NCI-H146 treated with DMSO at 0.1 percent for 48 hours (cell line): ENCODE measurements around the gene NPAS3.

ENCODE experiments used
- DNase-seq: peaks from one replicate; lab custom pipeline; 2025; ENCODE audit not compliant: unreplicated experiment; lab: John Stamatoyannopoulos, UW

Gene NPAS3

DNA sequence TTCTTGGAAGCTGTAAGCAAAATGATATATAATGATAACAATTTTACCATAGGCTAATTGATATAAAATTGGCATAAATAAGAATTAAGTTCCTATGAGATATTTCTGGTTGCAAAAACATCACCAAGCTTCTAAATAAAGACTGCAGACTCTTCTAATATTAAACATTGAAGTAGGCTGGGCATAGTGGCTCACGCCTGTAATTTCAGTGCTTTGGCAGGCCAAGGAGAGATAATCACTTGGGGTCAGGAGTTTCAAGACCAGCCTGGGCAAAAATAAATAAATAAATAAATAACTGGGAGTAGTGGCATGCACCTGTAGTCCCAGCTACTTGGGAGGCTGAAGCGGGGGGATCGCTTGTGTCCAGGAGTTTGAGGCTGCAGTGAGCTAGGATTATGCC, 71.8 kb downstream of the NPAS3 start:
- no peak for DNase-seq

DNA sequence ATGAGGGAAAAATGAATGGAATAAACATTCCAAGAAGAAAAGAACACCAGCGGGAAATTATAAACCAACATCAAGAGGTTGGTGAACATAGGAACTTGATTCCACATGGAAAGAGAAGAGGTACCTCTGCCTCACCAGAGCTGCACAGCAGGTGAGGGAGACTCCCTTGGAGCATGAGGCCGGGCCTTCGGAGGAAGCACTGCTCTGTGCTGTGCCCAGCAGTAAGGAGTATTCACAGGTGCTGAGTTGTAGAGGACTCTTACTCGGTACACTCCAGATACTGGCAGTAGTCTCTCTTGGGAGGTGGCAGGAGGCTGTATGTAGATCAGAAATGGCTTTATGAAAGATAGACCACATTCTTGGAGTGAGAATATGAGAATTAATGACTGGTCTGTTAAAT, 76.0 kb downstream of the NPAS3 start:
- no peak for DNase-seq

DNA sequence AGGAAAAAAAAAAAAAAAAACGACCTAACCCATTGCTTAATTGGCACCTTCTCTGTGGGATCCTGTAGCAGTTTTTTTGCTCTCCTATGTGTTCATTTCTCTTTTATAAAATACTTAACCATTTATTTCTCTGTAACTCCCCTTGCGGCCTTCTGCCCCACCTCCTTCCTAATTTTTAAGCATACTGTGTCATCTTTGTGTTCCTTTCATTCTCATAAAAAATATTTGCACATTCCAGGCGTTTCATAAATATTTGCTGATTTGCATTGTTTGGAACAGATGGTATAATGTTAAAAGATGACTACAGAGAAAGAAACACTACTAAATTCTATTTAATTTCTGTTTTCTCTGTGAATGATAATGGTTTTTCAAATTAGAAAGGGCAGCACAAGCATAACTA, 77.9 kb downstream of the NPAS3 start:
- no peak for DNase-seq

DNA sequence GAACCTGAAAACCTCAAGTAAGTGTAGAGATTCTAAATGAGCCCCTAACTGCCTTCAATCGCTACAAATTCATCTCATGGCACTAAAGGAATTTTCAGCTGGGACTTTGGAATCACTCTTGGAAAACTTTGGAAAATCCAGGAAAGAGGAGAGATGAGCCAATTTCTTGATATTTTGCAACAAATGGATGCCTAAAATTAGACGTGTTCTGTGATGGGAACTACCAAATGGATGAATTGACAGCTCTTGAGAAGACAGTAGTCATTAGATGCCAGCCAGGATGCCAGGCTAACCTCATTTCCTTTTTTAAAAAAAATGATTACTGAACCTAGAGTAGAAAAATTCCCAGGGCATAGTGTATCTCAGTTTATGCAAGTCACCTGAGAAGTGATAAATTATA, 78.3 kb downstream of the NPAS3 start:
- no peak for DNase-seq

DNA sequence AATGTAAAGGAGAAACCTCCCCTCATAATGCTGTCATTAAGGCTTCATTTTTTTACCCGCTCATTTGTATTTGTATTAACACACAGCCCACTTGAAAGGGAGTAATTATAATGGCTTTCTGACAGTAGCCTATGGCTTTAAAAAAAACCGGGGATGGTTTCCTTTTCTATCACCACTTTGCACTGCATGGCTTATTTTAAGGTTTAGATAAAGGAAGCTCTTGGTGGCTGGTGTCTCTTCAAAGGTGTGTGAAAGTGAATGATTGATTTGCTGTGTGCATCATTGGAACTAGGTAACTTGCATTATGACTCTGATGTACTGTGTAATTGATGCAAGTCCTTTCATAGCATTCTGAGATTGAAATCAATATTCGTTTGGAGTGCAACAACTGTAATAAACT, 80.7 kb downstream of the NPAS3 start:
- DNase-seq, result no peak

DNA sequence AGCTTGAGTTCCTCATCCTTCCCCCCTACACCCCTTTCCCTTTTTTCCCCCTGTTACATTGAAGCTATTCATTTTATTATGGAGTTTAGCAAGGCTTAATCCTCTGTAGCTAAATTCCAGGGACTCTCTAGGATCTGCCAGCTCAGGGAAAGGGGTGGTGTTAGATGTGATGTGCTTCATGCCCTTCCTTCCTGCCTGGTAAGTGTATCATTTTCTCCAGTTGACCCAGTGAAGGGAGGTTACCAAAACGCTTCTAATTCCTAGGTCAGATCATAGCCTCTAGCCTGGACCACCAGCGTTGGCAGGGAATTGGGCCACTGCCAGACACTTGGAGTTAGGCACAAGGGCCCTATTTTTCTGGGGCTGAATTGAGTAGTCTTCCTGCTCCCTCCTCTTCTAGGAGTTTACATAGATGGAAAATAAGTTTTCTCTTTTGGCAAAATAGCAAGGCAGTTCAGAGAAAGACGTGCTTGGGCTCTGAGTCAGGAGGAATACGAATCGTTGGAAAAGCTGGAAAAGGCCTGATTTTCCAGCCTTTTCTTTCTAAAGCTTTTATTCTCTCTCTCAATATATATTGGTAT, 88.3 kb downstream of the NPAS3 start:
- DNase-seq, result no peak

DNA sequence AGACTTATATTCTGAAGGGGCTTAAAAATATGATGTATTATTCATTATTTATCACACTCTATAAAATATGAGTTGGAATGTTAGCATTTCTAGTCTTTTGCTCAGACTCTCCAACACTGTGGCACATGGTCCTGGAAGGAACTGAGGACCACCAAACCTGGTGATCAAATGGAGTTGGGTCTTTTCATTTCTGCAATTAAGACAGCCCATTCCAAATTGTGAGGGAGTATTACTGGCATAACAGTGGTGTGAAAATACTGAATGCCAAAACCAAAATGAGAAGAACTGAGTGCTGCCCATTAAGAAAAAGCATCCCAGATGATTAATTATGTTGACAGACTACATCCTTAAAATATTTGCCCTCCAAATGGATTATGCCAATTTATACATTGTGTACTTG, 90.8 kb downstream of the NPAS3 start:
- DNase-seq, result no peak

DNA sequence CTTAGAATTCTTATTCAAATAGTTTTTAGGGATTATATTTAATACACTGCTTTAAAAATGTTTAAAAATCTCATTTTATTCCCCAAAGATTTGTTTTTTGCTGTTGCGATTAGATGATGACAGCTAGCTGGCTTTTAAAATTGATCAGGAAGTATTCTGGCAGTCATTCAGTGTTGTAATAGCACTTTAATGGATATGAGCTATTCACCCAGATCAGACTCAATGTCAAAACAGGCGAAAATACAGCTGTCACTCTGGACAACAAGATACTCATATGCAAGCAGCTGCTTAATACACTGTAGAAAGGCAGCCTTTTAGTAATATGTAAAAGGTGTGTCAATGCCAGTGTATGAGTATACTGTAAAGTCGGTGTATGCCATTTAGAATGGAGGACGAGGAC, 91.7 kb downstream of the NPAS3 start:
- DNase-seq, result no peak

DNA sequence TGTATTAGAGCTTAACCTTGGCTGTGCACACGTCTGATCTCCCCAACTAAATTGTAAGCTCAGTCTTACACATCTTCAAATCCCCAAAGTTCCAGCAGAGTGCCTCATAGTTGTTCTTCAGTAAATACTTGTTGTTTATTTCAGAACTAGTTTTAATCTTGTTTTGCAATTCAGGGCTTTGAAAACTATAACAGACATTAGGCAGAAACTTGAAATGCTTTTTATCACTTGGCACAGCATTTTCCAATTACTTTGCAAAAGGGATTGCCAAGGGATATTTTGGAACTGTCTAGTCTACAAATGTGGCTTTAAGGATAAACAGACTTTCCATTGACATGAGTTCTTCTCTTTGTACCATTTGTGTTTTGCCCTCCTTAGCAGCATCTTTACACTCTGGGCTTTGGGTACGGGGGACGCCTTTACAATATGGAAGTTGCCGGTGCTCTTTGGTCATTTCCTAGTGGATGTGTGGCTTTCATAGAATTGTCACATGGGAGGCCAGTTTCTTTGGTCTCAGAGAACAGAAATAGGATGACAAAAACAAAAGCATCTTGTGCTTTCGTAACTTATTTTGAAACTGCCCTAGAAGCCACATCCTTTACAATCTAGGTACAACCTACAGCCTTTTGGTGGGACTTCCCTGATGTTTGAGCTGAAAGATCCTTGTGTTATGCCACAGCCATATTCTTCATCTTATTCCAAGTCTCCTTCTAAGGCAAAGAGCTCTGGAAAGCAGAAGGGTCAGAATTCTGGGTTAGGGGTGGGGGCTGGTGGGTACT, 96.9 kb downstream of the NPAS3 start:
- DNase-seq, result no peak

DNA sequence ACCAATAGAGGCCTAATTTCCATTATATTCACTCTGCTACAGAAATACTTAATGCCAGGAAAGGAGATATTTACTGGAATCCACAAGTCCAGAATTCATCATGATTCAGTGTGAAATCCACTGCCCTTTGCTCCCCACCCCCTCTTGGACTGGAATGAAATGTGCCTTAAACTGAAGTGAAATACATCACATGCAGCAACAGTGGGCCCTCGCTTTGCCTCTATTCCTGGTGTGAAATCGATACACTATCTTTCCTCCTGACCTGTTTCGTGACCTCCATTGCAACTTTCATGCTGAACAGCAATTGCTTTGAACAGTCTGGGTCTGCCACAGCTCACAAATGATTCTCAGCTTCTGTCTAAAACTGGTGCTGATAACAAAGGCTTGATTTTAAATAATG, 100.6 kb downstream of the NPAS3 start:
- no peak for DNase-seq

DNA sequence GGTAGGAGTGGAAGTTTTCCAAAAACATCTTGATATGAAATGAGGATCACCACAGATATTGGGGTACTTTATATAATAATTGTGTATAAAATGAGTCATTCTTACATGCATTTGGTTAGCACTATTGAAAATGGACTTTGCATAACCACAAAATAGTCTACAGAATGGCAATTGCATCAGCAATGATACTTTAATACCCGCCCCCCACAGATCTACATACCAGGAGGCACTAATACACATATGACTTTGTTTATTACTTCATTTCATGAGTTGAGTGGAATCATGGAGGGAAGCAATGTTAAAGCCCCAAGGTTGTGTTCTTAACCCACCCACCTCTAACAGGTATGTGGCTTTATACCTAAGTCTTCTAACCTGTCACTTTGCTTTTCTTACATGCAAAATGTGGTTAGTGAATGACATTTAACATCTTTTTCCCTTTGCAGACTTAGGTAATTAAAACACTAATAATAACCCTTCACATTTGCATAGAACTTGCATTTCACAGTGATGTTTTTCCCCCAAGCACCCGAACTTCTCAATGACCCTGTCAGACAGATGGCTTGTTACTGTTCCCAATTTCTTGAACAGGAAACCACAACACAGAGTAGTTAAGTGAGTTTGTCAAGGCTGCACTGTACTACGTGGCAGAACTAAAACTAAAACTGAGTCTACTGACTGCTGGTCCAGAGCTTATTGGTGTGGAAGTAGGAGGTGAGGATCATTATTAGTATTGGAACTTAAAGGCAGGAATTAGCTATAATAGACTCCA, 101.9 kb downstream of the NPAS3 start:
- no peak for DNase-seq

DNA sequence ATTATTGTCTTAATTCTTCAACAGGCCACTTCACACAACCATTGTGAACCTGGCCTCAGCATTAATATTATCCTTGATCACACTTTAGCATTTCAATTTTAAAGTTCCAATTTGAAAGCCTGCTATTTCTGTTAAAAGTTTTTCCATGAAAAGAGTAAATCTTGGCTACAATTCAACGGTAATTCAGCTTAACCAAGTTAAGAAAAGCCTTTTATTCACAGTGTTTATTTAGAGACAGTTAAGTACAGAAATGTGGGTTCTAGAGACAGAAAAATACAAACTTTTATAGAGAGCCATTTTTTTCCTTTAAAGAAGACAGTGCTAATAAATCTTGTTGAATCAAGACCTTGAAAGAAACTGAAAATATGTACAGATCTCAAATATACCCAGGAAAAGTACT, 103.9 kb downstream of the NPAS3 start:
- no peak for DNase-seq

DNA sequence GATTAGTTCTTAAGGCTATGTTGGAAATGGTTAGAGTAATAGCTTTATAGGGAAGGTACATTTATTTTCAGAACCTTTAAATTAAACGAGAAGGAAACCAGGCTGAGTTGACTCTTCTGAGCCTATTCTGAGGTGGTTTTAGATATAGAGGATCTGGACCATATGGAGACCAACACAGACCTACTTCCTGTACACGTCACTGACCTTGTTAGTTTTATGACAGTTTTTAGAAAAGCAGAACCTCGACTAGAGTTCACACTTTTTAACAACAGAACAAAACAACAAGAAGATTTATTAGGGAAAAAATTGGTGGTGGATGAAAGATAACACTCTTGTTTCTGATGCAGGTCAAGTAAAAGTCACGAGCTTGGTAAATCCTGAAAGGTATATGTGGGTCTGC, 107.1 kb downstream of the NPAS3 start:
- no peak for DNase-seq

DNA sequence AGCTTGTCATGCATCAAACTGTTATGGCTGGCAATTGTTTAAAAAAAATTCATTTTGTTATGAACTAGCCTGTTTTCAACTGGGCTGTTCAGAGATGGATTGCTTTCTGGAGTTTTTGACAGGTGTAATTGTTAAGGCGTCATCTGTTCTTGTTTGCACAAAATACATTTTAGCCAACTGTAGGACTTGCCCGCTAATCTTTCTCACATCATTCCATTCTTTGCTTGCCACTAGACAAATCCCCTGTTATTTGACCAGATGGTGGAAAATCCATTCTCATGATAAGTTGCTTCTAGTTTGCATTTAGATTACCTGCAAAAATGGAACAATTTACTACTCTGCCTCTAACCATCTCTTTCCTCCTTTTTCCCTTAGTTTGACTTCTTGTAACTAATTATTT, 114.3 kb downstream of the NPAS3 start:
- DNase-seq, result peak; percentile 91

DNA sequence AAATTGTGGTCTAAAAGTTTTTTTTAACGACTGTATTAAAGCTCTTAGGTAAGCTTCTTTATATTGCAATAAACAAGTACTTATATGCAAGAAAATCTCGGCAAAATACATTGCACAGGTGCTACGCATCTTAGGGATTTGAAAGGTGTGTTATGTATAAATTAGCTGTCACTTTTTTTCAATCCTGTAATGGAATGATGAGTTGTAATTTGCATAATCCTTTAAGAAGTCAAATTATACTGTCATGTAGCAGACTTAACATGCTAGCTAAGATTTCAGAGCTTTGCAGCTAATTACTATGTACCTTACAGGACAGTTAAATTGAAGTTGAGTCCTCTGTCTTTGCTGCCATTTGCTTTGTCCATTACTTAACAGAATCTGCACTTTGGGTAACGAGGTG, 117.5 kb downstream of the NPAS3 start:
- no peak for DNase-seq

DNA sequence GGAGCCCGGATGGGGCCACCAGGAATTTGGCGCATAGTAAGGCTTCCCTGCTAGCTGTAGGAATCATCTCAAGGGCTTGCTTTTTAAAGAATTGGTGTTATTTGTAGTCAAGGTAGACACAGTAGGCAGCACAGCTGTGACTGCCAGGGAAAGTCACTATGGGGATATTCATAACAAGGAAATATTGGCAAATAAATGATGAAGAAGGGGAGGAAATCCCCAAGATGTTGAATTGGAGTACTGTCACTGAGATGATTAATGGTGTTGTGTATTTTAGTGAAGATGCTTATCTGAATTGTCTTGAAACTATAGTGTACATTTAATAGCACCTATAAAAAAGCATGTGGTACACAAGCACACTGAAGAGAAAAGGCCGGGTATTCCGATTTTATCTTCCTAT, 118.9 kb downstream of the NPAS3 start:
- no peak for DNase-seq

DNA sequence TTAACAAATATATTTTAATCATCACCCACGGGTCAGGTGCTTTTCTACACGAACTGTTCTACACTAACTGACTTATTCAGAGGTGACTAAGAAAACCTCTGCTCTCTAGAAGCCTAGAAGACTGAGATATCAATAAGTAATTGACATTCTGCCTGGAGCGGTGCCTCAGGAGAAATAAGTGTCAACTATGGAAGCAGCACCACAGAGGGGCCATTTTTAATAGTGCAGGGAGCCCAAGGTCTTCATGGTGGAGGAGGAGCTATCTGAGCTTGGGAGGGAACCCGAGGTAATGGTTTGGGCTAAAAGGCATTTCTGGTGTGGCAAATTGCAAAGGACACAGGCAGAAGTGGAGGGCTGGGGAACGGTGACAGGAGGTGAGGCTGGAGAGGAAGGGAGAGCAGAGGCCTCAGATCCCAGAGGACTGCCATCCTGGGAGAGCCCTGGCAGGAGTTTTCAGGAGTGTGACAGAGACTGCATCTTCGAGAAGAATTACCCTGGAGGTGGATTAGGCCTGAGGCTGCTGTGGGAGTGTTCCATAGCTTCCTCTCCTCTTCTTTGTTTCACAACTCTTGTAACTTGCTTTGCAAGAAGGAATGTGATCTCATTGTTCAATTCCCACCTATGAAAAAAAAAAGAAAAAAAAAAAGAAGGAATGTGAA, 123.1 kb downstream of the NPAS3 start:
- DNase-seq, result no peak

DNA sequence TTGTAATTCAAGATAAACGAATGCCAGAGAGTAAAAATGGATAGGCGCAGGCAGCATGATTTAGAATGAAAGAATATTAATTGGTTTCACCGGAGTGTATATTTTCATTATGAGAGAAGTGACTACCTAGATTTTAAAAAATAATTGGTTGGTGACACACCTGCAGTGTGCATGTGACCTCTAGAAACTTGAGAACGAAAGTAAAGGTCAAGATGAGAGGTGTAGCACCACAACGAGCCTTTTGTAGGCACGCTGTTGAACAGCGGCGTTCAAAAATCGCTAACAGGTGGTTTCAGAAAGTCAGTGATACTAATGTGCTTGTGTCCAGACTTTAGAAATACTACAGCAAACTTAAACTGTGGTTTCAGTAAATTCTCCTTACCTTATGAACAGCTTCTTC, 123.8 kb downstream of the NPAS3 start:
- no peak for DNase-seq

DNA sequence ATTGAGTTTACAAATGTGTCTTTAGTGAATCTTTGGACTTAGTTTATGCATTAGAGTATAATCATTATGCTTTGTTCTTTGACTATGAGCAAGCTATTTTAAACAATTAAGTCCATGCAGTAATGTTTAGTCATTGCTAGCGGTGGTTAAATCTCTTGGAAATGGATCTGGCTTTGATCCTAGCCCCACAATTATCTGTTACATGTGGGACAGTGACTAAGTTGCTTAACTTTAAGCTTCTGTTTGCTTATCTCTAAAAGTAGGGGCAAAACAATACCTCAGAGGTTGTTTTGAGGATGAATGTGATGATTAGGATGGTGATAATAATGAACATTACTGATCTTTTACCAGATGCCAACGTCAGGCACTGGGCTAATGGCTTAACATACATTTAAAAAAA, 124.2 kb downstream of the NPAS3 start:
- no peak for DNase-seq

DNA sequence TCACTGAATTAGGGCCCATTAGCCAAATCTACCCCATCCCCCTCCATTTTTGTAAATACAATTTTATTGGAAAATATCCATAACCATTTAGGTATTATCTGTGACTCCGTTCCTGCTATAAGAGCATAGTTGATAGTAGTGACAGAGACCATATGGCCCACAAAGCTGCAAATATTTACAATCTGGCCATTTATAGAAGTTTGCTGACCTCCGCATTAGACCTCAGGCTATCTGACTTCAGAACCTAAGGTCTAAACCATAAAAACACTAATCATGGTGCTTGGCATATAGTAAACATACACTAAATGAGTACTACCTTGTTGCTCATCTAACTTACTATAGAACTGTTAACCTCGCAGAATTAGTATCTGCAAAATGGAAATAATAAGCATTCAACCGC, 124.8 kb downstream of the NPAS3 start:
- DNase-seq, result no peak

DNA sequence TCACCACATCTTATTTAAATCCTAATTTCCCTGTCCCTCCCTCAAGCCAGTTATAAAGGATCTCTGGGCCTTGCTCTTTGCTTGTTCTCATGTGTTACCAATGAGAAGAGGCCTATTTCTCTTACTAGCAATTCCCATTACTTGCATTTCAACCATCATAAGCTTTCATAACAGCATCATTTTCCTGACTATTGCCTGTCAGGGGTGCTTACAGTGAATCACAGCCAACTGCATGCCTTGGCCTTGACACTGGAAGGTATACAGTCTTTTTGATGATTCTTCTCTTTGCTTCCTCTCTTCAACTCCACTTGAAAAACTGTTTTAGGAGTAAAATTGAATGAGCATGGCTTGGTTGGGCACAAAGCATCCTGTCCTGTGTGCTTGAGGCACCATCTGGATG, 127.0 kb downstream of the NPAS3 start:
- DNase-seq, result no peak

DNA sequence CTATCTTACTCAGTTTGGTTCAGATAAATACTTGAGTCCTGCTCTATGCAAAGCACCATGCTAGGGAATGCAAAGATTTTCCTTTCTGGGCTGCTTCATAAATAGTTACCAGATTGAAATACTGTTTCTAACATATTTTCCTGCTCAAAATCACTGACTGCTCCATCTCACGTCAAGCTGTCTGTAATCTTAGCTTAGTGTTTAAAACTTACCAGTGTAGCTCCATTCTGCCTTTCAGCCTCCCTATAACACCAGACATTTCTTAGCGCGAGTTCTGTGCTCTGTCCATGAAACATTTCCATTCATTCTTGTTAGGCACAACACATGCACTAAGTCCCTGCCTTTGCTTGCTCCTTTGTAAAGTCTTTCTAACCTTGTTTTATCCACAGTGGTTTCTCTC, 129.4 kb downstream of the NPAS3 start:
- DNase-seq, result no peak
